HFFc6 (cell line): Measurements from ENCODE around the gene MYO18A. TPM values are rescaled to one million over a fixed set of nuclear protein-coding genes. Genes with fewer than 3 reads are reported as not detected.

Experiments
- DNase-seq: peaks from one replicate; pipeline ENCODE4 v3.0.0-alpha.2; 2018
- H3K27ac Mint-ChIP-seq: 2 replicates; pipeline ENCODE4 v1.8.0; 2020; ENCODE audit warnings: mild to moderate bottlenecking, mixed read lengths
- H3K27me3 Mint-ChIP-seq: 2 replicates; pipeline ENCODE4 v1.8.0; 2021; ENCODE audit warnings: mild to moderate bottlenecking, moderate library complexity, mixed read lengths; ENCODE audit not compliant: insufficient read depth
- H3K36me3 Mint-ChIP-seq: 2 replicates; pipeline ENCODE4 v1.8.0; 2021; ENCODE audit warnings: low read depth, mixed read lengths
- H3K4me1 Mint-ChIP-seq: 2 replicates; pipeline ENCODE4 v1.8.0; 2020; ENCODE audit warnings: low read depth, mixed read lengths
- H3K4me3 Mint-ChIP-seq: 2 replicates; pipeline ENCODE4 v1.8.0; 2020; ENCODE audit warnings: mild to moderate bottlenecking, moderate library complexity, mixed read lengths
- H3K9me3 Mint-ChIP-seq: 2 replicates; pipeline ENCODE4 v1.8.0; 2020; ENCODE audit warnings: mild to moderate bottlenecking, mixed read lengths
- CTCF ChIP-seq: fragments of 200-600 bp; sonication (generic); IDR thresholded peaks from 2 replicates; pipeline ENCODE4 v1.5.0; 2021; ENCODE audit warnings: antibody characterized with exemption, mild to moderate bottlenecking
- total RNA-seq, 6 experiments: library from RNA; stranded (reverse); fragmentation: NEBNext Ultra II Directional; extraction: Animal tissue kit (Norgen Biotek cat#: 25700); gene quantifications; 2 replicates in 1 of 6; 3 replicates in 5 of 6; pipeline ENCODE4 v1.2.3, GENCODE V29; 2021

MYO18A gene
- total RNA-seq, 6 experiments from 2014 or later = 39.2 to 57.7 (median 42.9) TPM

GRCh38 chr17:29021226-29021625, 159.0 kb downstream of the MYO18A start:
- peaks cover 76% of the 10 kb centered on the region for H3K27me3 Mint-ChIP-seq
- DNase-seq = no peak
- no peak for TF ChIP-seq CTCF
- no peaks in the 10 kb centered on the region for H3K9me3 Mint-ChIP-seq
- no peak overlapping the region for H3K4me3 Mint-ChIP-seq
- H3K4me1 Mint-ChIP-seq = no peaks in the 10 kb centered on the region
- H3K27ac Mint-ChIP-seq = no peak overlapping the region
- H3K36me3 Mint-ChIP-seq = no peaks in the 10 kb centered on the region

Other genes starting within 250 kb of the MYO18A start
- 10 to 100 TPM; 26.4 to 33.6 (median 29.8) TPM for gene PHF12, start 228.9 kb downstream of the MYO18A start, total RNA-seq
- not detected for gene SEZ6, start 174.4 kb downstream of the MYO18A start, total RNA-seq
- gene PIPOX, start 137.3 kb downstream of the MYO18A start, total RNA-seq = under 1 TPM; 0.17 to 0.73 (median 0.44) TPM
- gene CRYBA1, start 66.5 kb upstream of the MYO18A start, total RNA-seq = under 1 TPM in 1 of 6 experiments, not detected in 5; 0.46 TPM
- 10 to 100 TPM; 43.8 to 51.8 (median 49.9) TPM for gene NUFIP2, start 113.8 kb upstream of the MYO18A start, total RNA-seq
- 10 to 100 TPM; 72.0 to 82.6 (median 75.1) TPM for gene TAOK1, start 210.0 kb upstream of the MYO18A start, total RNA-seq